ENCODE results near the gene TEX26.

Gene TEX26

DNA sequence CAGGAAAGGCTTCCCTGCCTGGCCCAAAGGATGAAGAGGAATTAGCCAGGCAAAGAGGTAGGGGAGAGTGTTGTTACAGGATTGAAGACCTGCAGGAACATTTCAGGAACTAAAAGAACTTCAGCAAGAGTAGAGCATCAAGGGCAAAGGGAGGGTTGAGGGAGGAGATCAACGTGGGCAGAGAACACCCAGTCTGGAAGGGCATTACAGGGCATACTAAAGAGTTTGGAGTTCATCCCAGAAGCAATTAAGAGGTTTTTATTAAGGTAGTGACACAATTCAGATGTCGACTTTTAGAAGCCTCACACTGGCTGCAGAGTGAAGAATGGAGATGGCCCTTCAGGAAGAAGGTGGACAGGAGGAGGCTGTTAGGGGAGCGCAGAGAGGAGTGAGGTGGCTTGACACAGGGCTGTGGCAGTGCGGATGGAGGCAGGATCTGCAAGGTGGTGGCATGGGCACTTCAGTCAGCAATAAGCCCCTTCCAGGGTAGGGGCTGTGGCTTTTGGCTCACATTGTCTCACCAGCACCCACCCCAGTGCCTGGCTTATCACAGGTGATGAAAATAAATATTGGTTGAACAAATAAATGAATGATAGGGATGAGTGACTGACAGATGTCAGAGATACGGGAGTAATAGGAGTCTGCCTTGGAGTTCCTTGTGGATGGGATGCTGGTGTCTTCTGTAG is 24.9 kb downstream of the TEX26 start:
- TF ChIP-seq, protein P1, sequence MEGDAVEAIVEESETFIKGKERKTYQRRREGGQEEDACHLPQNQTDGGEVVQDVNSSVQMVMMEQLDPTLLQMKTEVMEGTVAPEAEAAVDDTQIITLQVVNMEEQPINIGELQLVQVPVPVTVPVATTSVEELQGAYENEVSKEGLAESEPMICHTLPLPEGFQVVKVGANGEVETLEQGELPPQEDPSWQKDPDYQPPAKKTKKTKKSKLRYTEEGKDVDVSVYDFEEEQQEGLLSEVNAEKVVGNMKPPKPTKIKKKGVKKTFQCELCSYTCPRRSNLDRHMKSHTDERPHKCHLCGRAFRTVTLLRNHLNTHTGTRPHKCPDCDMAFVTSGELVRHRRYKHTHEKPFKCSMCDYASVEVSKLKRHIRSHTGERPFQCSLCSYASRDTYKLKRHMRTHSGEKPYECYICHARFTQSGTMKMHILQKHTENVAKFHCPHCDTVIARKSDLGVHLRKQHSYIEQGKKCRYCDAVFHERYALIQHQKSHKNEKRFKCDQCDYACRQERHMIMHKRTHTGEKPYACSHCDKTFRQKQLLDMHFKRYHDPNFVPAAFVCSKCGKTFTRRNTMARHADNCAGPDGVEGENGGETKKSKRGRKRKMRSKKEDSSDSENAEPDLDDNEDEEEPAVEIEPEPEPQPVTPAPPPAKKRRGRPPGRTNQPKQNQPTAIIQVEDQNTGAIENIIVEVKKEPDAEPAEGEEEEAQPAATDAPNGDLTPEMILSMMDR (IDR thresholded peaks at IDR 0.05; ENCODE audit: extremely low read depth, insufficient read depth, missing control alignments): no peak
- in situ Hi-C loops (cut with MboI; ENCODE audit: low pct_unique_long_range_greater_than_20kb, low sequenced_read_pairs, unreplicated experiment): no loop called here
- DNase-seq (ENCODE audit: low spot score): no peak

DNA sequence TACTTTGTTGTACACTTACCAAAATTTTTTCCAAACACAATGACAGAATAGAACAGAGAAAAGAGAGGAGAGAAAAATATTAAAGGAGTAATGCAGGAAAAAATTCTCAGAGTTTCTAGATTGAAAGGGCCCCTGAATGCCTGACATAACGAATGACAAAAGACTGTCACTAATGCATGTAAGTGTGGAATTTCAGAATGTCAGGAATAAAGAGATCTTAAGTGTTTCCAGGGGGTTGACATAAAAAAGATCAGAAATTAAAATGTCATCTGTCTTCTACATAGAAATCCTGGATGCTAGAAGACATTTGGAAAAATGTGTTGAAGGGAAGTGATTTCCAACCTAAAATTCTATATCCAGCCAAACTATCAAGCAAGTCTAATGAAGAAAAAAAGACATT is 27.2 kb downstream of the TEX26 start:
- DNase-seq (ENCODE audit: low spot score): no peak
- in situ Hi-C loops (cut with MboI; ENCODE audit: low pct_unique_long_range_greater_than_20kb, low sequenced_read_pairs, unreplicated experiment): no loop called here
- TF ChIP-seq, protein P1 (IDR thresholded peaks at IDR 0.05; ENCODE audit: extremely low read depth, insufficient read depth, missing control alignments): no peak

DNA sequence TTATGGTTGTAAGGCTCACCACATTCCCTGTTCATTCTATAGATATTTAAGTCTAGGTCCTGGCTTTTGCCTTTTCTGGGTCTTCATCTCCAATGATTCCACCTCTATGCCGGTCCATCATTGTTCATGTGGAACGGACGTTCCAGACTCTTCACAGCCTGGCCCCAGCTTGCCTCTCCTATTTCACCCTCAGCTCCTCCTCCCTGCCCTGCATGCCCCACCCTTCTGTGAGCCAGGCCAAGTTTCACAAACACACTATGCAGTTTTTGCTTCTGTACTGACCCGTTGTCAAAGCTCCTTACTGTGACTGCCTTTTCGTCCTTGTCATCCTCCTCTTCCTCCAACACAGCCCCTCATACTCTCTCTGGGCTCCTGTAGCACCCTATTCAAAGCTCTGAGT is 31.3 kb downstream of the TEX26 start:
- DNase-seq (ENCODE audit: low spot score): no peak
- TF ChIP-seq, protein P1 (IDR thresholded peaks at IDR 0.05; ENCODE audit: extremely low read depth, insufficient read depth, missing control alignments): no peak
- in situ Hi-C loops (cut with MboI; ENCODE audit: low pct_unique_long_range_greater_than_20kb, low sequenced_read_pairs, unreplicated experiment): no loop called here

DNA sequence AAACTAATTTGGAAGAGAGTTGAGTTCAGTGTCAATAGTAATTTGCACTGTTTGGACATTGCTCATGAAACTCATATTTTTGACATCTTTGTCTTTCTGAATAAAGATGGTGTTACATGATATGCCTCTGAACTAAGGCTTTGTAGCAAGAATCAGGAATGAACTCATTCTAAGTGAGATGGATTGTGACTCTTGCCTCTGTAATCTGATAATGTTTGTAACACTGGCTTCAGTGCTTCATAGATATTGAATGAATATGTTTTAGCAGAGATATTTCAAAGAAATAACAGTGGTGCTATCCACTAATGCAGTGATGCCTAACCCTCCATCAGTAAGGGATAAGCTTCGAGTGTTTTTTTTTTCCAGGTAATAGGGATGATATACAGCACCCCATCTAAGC is 32.9 kb downstream of the TEX26 start:
- DNase-seq (ENCODE audit: low spot score): no peak
- in situ Hi-C loops (cut with MboI; ENCODE audit: low pct_unique_long_range_greater_than_20kb, low sequenced_read_pairs, unreplicated experiment): no loop called here
- TF ChIP-seq, protein P1 (IDR thresholded peaks at IDR 0.05; ENCODE audit: extremely low read depth, insufficient read depth, missing control alignments): no peak

DNA sequence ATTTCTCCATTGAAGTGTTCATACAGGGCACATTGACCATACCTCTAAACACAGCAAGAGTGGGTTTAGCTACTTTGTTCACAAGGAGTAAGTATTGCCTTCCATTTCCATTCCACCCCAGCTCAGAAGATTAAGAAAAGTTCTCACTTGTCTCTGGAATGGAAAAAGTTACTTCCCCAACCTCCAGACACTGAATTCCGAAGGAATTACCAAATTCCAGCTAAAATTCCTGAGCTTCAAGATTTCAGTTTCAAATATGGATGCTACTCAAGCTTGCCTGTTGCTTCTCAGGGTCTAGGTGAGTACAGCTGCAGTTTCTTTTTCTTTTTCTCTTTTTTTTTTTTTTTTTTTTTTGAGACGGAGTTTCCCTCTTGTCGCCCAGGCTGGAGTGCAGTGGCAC is 33.6 kb downstream of the TEX26 start:
- in situ Hi-C loops (cut with MboI; ENCODE audit: low pct_unique_long_range_greater_than_20kb, low sequenced_read_pairs, unreplicated experiment): no loop called here
- DNase-seq (ENCODE audit: low spot score): no peak
- TF ChIP-seq, protein P1 (IDR thresholded peaks at IDR 0.05; ENCODE audit: extremely low read depth, insufficient read depth, missing control alignments): no peak

DNA sequence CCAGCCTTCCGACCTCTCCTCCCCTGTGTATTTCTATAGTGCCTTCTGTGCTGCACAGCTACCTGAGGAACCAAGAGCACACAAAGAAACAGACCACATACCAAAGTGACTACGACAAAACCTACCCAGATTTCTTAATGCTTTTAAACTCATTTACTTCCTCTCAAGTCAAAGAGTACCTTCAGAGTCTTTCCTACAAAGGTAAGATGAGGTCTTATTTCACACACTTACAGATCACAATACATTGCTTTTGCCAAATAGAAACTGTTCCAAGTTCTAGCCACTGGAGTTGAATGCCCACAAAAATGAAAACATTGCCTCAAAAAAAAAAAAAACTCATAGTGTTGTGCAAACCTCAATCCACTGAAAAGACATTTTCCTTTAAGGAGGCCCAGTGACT is 36.4 kb downstream of the TEX26 start:
- in situ Hi-C loops (cut with MboI; ENCODE audit: low pct_unique_long_range_greater_than_20kb, low sequenced_read_pairs, unreplicated experiment): no loop called here
- no peak for DNase-seq (ENCODE audit: low spot score)
- TF ChIP-seq, protein P1 (IDR thresholded peaks at IDR 0.05; ENCODE audit: extremely low read depth, insufficient read depth, missing control alignments): no peak

Measured in GM13977 (cell line).